HepG2 (cell line): ENCODE measurements around the gene ALDH1A2. TPM values are rescaled to one million over a fixed set of nuclear protein-coding genes. Genes with fewer than 3 reads are reported as not detected.

ENCODE experiments used
- DRAP1 ChIP-seq: IDR thresholded peaks from 2 replicates; pipeline ENCODE4 v1.6.1; 2016; ENCODE audit warnings: missing genetic modification reagents, missing compliant biosample characterization
- EP300 ChIP-seq, 3 experiments: sonication (generic) in 1 of 3; formaldehyde crosslinking in 1 of 3; IDR thresholded peaks; 2 replicates each; pipeline versions ENCODE4 v1.5.1 to v1.6.1; 2011 to 2020; ENCODE audit warnings: low read depth in 2 of 3, low read length in 2 of 3, borderline replicate concordance in 1 of 3, improper control_type of control experiment in 1 of 3, mild to moderate bottlenecking in 1 of 3, missing genetic modification reagents in 1 of 3, moderate library complexity in 1 of 3
- GPBP1L1 ChIP-seq: sonication (generic); formaldehyde crosslinking; IDR thresholded peaks from 2 replicates; pipeline ENCODE4 v1.5.0; 2020; ENCODE audit warnings: mild to moderate bottlenecking, missing genetic modification reagents
- KMT2A ChIP-seq: sonication (generic); formaldehyde crosslinking; IDR thresholded peaks from 2 replicates; pipeline ENCODE4 v1.4.0; 2020; ENCODE audit warnings: missing genetic modification reagents
- NFYB ChIP-seq: sonication (generic); formaldehyde crosslinking; IDR thresholded peaks from 2 replicates; pipeline ENCODE4 v1.4.0; 2020; ENCODE audit warnings: missing genetic modification reagents
- SAP130 ChIP-seq: IDR thresholded peaks from 2 replicates; pipeline ENCODE4 v1.6.1; 2016; ENCODE audit warnings: low read depth
- STAT5B ChIP-seq: sonication (generic); formaldehyde crosslinking; IDR thresholded peaks from 2 replicates; pipeline ENCODE4 v1.4.0; 2020; ENCODE audit warnings: missing genetic modification reagents
- ZNF441 ChIP-seq: sonication (generic); formaldehyde crosslinking; IDR thresholded peaks from 2 replicates; pipeline ENCODE4 v1.7.0; 2021; ENCODE audit warnings: missing genetic modification reagents, borderline replicate concordance
- ZNF646 ChIP-seq: sonication (generic); formaldehyde crosslinking; IDR thresholded peaks from 2 replicates; pipeline ENCODE4 v1.9.0; 2021; ENCODE audit warnings: mild to moderate bottlenecking, missing genetic modification reagents
- polyA plus RNA-seq, 8 experiments: library from polyadenylated mRNA; depleted of rRNA in 3 of 8; stranded (reverse) in 7 of 8; unstranded in 1 of 8; fragments of >200 nt; fragmentation: Illumina TruSeq in 4 of 8; extraction: Trizol in 4 of 8; gene quantifications; 2 replicates each; pipeline versions ENCODE4 v1.2.1 to v1.2.3, GENCODE V29; 2011 to 2016; ENCODE audit warnings: low read depth in 4 of 8, missing spikeins in 1 of 8, mixed read lengths in 1 of 8; ENCODE audit not compliant: insufficient read depth in 1 of 8
- total RNA-seq, 5 experiments: library from RNA; depleted of rRNA; stranded (reverse); fragments of >200 nt; fragmentation: Illumina TruSeq; extraction: Trizol; gene quantifications; 2 replicates each; pipeline ENCODE4 v1.2.3, GENCODE V29; 2016; ENCODE audit warnings: low read depth in 1 of 5

The ALDH1A2 gene
- total and polyA plus RNA-seq, 2 of the 13 experiments (the other 11 are each of a cell fraction or from before 2014, with no cell fraction given): 0.64 to 0.90 TPM

- TF ChIP-seq DRAP1 (CRISPR knock-in tag) (no peak), NFYB (CRISPR knock-in tag) (no peak), KMT2A (CRISPR knock-in tag) (no peak), SAP130 (no peak), ZNF441 (CRISPR knock-in tag) (no peak), EP300 (IDR thresholded peaks at IDR 0.05; ENCODE audit: low read depth in 2 of 2, low read length in 2 of 2) (no peak), EP300 (CRISPR knock-in tag; IDR thresholded peaks at IDR 0.05; ENCODE audit: borderline replicate concordance) (no peak), GPBP1L1 (CRISPR knock-in tag) (no peak), STAT5B (CRISPR knock-in tag) (no peak), ZNF646 (CRISPR knock-in tag) (no peak)
These were observed 95.5 kb downstream of the ALDH1A2 start (continued) for GRCh38 chr15:57969996-57970395.
